Stomach (tissue), 4 donors: ENCODE measurements around the gene ZNF821.

Experiments
- CTCF ChIP-seq, 7 experiments: fragments of 450-650 bp in 4 of 7; fragments of 200-600 bp in 3 of 7; sonication (generic) in 3 of 7; IDR thresholded peaks; one replicate each; pipeline ENCODE4 v1.5.1; 2016 to 2019; ENCODE audit warnings: antibody characterized with exemption in 7 of 7, control low read depth in 2 of 7, mild to moderate bottlenecking in 1 of 7
- POLR2A ChIP-seq, 4 donors: fragments of 450-650 bp; IDR thresholded peaks; one replicate each; pipeline ENCODE4 v1.6.1; 2016; ENCODE audit warnings: antibody characterized with exemption in 4 of 4, control low read depth in 2 of 4, mild to moderate bottlenecking in 1 of 4, moderate library complexity in 1 of 4
- POLR2AphosphoS5 ChIP-seq, 3 donors: sonication (generic); formaldehyde crosslinking; IDR thresholded peaks; one replicate each; pipeline ENCODE4 v1.6.1; 2016; ENCODE audit warnings: antibody characterized with exemption in 3 of 3

GRCh38 chr16:71899171-71899570 is 15.2 kb upstream of the ZNF821 start:
- no peak for TF ChIP-seq CTCF (IDR thresholded peaks at IDR 0.05)
- no peak for TF ChIP-seq POLR2A (IDR thresholded peaks at IDR 0.05)
- TF ChIP-seq POLR2AphosphoS5 (IDR thresholded peaks at IDR 0.05): no peak
